ENCODE data around the gene HS3ST3B1.

- no peak for TF ChIP-seq MAX (IDR thresholded peaks at IDR 0.05)
- no peak for TF ChIP-seq CTCF (IDR thresholded peaks at IDR 0.05 in 2 of 3, conservative IDR thresholded peaks at IDR 0.05 in 1 of 3; ENCODE audit: borderline replicate concordance in 1 of 3, insufficient read depth in 1 of 3, low read depth in 2 of 3, low read length in 2 of 3)
- no peak for TF ChIP-seq POLR2AphosphoS5 (IDR thresholded peaks at IDR 0.05; ENCODE audit: low read depth, low read length)
- no peak for TF ChIP-seq EGR1 (IDR thresholded peaks at IDR 0.05; ENCODE audit: low read depth)
- no peak for TF ChIP-seq POLR2A (IDR thresholded peaks at IDR 0.05; ENCODE audit: borderline replicate concordance, extremely low read depth, insufficient read depth, insufficient read length)
These were observed 11.6 kb downstream of the HS3ST3B1 start for GRCh38 chr17:14312522-14312921.
